ENCODE measurements around the gene COMMD2. TPM values are rescaled to one million over a fixed set of nuclear protein-coding genes. Genes with fewer than 3 reads are reported as not detected.

The COMMD2 gene
- total and polyA plus RNA-seq, 2 of the 4 experiments (the other 2 are of a cell fraction), result 23.6 to 46.1 TPM

DNA sequence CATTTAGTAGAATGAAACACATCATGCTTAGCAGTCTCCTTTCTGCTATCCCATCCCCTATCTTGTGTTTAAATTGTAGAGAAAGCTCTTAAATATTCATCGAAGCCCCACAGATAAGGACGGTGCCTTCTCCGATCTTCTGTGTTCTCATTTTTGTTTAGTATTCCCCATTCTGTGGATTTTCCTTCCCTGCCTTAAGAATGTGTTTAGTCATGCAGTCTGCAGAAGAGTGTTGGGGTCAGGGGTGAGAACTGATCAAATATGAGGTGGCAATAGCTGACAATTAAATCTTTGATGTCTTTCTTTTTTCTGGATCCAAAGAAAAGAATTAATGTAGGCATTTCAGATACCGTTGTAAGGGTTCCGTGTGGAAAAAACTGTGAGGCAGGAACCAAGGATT lies 49.4 kb upstream of the COMMD2 start (continued):
- TF ChIP-seq, protein P1, sequence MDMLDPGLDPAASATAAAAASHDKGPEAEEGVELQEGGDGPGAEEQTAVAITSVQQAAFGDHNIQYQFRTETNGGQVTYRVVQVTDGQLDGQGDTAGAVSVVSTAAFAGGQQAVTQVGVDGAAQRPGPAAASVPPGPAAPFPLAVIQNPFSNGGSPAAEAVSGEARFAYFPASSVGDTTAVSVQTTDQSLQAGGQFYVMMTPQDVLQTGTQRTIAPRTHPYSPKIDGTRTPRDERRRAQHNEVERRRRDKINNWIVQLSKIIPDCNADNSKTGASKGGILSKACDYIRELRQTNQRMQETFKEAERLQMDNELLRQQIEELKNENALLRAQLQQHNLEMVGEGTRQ (IDR thresholded peaks at IDR 0.05; ENCODE audit: low read depth, low read length), result no peak
- no peak for TF ChIP-seq MXI1 (IDR thresholded peaks at IDR 0.05; ENCODE audit: borderline replicate concordance, low read depth, low read length)
- no peak for TF ChIP-seq RFX5 (IDR thresholded peaks at IDR 0.05; ENCODE audit: low read depth, low read length)
- TF ChIP-seq MAFK (IDR thresholded peaks at IDR 0.05; ENCODE audit: low read depth, low read length), result no peak
- TF ChIP-seq, protein P2, sequence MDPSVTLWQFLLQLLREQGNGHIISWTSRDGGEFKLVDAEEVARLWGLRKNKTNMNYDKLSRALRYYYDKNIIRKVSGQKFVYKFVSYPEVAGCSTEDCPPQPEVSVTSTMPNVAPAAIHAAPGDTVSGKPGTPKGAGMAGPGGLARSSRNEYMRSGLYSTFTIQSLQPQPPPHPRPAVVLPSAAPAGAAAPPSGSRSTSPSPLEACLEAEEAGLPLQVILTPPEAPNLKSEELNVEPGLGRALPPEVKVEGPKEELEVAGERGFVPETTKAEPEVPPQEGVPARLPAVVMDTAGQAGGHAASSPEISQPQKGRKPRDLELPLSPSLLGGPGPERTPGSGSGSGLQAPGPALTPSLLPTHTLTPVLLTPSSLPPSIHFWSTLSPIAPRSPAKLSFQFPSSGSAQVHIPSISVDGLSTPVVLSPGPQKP (IDR thresholded peaks at IDR 0.05; ENCODE audit: borderline replicate concordance, low read depth, low read length), result no peak

All from IMR-90 (cell line).